GM21825 (cell line): ENCODE measurements around the gene ZNF160.

Source experiments
- ATAC-seq: cut with Tn5 transposase; IDR thresholded peaks from one replicate; pipeline ENCODE4 v1.9.1; 2021; ENCODE audit warnings: mild to moderate bottlenecking, moderate library complexity; ENCODE audit not compliant: unreplicated experiment

The ZNF160 gene

DNA sequence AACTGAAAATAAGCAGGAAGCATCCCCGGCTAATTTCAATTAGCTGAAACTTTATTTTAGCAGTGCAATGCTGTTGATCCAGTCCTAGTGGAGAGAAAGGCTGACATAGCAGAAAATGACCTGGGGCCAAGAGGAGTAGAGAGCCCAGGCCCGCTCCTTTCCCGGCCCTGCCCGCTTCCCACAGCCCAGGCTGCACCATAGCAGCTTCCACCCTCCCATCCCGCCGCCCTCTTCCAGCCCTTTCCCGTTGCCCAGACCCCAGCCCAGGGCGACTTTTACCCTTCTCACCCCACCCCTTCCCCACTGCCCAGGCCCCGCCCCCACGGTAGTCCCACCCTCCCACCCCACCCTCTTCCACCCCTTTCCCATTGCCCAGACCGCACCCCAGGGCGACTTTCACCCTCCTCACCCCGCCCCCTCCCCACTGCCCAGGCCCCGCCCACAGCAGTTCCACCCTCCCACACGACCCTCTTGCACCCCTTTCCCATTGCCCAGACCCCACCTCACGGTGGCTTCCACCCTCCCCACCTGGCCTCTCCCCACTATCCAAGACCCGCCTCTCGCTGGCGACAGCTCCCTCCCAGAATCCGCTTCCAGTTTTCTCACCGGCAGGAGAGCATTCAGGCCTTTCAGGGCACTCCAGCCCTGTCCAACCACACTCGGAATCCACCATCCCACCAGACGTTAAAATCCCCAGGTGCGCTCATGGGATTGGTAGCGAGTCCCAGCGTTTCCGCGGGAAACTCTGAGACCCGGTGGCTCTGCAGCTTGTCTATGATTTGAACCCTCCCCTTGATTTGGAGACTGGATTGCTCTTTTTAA, 8.3 kb downstream of the ZNF160 start:
- no peak for ATAC-seq

DNA sequence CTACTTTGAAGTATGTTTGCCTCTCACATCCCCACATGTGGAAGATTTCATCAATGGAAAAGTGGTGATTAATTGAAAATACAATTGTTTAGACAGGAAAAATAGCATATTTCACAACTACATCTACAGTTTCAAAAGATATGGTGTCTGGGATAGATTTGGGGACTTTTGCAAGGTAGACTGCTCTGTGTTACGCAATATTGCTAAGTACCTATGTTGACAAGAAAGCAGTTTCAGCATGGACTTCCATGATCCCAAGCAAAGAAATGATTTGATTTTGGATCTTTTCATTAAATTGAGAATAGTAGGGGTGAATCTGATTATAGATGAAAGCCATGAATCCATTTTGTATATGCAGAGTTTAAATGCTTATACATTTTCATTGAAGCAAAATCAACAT, 10.5 kb downstream of the ZNF160 start:
- no peak for ATAC-seq

GRCh38 chr19:53091413-53092254, 11.6 kb downstream of the ZNF160 start:
- no peak for ATAC-seq

DNA sequence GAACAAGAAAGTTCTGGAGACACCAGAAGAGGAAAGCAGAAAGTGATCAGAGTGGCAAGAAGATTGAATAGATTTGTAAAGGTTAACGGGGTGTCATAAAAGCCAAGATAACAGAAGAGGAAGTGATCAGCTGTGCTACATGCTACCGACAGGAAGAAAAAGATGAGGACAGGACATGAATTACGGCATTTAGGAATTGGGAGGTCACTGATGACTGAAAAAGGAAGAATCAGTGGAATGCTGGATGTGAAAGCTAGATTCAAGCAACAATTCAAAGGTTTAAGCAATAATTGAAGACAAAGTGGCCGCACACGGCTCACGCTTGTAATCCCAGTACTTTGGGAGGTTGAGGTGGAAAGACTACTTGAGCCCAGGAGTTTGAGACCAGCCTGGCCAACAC, 15.1 kb downstream of the ZNF160 start:
- no peak for ATAC-seq

GRCh38 chr19:53086949-53087348, 16.3 kb downstream of the ZNF160 start:
- no peak for ATAC-seq

- no peak for ATAC-seq
Measured at GRCh38 chr19:53085496-53085895, 17.7 kb downstream of the ZNF160 start.

GRCh38 chr19:53082929-53083328, 20.3 kb downstream of the ZNF160 start:
- no peak for ATAC-seq

GRCh38 chr19:53079313-53079924, 23.8 kb downstream of the ZNF160 start:
- no peak for ATAC-seq

DNA sequence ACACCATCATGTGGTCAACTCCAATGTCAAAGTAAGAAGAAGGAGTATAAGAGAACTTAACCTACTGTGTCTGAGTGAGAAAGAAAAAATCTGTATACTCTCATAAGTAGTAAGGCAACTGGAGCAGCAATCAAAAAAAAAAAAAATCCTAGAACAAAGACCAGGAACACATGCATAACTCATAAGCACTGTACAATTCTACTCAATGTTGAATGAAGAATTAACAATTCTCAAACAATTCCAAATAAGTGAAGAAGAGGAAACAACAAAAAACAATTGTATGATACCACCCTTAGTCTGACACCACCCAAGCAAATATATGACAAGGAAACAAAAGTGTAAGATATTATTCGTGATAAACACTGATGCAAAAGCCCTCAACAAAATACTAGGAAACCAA, 24.6 kb downstream of the ZNF160 start:
- no peak for ATAC-seq

GRCh38 chr19:53076984-53077383, 26.2 kb downstream of the ZNF160 start:
- no peak for ATAC-seq

- ATAC-seq: no peak
Measured at GRCh38 chr19:53068834-53069233, 34.4 kb downstream of the ZNF160 start.

DNA sequence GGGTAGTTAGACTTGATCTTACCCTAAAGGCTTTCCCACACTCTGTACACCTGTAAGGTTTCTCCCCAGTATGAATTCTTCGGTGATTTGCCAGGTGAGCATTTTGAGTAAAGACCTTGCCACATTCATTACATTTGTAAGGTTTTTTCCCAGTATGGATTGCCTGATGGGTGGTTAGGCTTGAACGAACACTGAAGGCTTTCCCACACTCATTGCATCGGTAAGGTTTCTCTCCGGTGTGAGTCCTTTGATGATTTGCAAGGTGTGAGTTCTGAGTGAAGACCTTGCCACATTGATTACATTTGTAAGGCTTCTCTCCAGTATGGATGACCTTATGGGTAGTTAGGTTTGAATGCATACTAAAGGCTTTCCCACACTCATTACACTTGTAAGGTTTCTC, 35.0 kb downstream of the ZNF160 start:
- ATAC-seq: no peak

- ATAC-seq: no peak
Measured at GRCh38 chr19:53057904-53058580, 45.2 kb downstream of the ZNF160 start.

DNA sequence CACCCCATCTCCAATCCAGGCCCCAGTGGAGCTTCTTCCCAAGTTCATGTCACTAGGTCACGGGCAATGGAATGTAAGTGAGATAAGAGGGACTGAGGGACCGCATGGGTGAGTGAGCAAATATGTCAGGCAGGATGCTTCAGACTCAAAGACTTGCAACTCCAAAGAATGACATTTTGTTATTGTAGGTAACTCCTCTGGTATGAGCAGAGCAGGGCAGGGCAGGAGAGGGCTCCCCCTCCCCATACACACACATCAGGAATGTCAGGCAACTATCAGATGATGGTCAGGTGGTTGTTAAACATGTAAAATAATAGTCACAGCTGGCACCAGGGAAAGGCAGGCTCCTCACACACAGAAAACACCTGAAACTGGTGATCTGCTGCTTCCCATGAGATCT, 48.1 kb downstream of the ZNF160 start:
- ATAC-seq: no peak

DNA sequence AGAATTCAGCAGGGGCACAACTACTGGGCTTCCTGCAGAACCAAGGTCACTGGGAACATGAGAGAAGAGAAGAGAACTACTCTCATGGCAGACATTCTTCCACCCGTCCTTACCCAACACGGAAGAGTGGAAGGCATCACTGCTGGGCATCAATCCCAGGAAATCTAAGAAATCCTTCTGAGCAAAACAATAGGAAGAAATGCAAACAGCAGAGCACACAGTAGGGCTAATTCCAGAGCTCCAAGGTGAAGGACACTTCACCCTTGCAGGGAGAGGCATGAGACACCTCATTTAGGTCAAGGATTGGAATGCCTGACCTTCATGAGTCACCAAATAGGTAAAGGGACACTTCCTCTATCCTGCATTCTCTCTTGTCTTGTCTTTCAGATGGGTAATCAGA, 55.8 kb downstream of the ZNF160 start:
- no peak for ATAC-seq

- ATAC-seq: no peak
Measured at GRCh38 chr19:53045536-53045935, 57.7 kb downstream of the ZNF160 start.

GRCh38 chr19:53041366-53041765, 61.9 kb downstream of the ZNF160 start:
- ATAC-seq: no peak

GRCh38 chr19:53037101-53038097, 65.8 kb downstream of the ZNF160 start:
- ATAC-seq: no peak

DNA sequence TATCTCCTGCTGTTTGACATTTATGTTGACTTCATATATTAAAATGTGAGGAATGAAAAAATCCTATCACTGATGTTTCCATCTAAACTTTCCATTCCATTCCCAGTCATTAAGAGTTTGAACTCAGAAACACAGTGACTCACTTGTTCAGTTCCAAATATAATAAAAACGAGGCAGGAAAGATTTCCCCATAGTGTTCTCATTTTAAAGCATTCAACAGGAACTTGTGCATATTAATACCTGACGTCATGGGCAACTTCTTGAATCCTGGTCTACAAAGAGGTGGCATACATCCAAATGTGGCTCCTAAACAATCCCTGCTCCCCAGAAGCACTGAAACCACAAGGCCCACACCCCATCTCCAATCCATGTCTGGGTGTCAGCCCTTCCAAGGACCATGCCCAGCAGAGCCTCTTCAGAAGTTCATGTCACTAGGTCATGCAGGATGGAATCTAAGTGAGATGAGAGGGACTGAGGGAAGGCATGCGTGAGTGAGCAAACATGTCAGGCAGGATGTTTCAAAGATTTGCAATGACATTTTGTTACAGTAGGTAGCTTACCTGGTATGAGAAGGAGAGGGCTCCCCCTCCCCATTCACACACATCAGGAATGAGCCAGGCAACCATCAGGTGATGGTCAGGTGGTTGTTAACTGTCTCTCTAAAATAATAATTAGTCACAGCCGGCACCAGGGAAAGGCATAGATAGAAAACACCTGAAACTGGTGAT, 68.1 kb downstream of the ZNF160 start:
- no peak for ATAC-seq
